ENCODE data around the gene LCN9. TPM values are rescaled to one million over a fixed set of nuclear protein-coding genes. Genes with fewer than 3 reads are reported as not detected.
"Not testable (repeated sequence)": the region's sequence is repeated elsewhere in the genome, so short reads cannot be mapped to it uniquely, and the experiment has no call there.

LCN9 gene
- polyA plus RNA-seq, 4 donors = not detected

- Histone ChIP-seq H3K27ac (ENCODE audit: low read depth in 1 of 3, low read length in 2 of 3) (no peak overlapping the region), H3K4me3 (ENCODE audit: low read depth in 1 of 3, low read length in 3 of 3) (no peak overlapping the region), H3K4me1 (ENCODE audit: control insufficient read depth in 3 of 3, insufficient read depth in 2 of 3, low read depth in 1 of 3, low read length in 2 of 3) (no peaks in the 10 kb centered on the region), H3K27me3 (ENCODE audit: control insufficient read depth in 3 of 3, insufficient read depth in 3 of 3, low read length in 3 of 3) (peaks cover 0 to 2% (median 0%) of the 10 kb centered on the region in 3 donors), H3K36me3 (ENCODE audit: control insufficient read depth in 3 of 3, insufficient read depth in 2 of 3, low read depth in 1 of 3, low read length in 3 of 3) (no peaks in the 10 kb centered on the region), H3K9me3 (ENCODE audit: control insufficient read depth in 2 of 2, insufficient read depth in 1 of 2, low read depth in 1 of 2, low read length in 1 of 2) (no peaks in the 10 kb centered on the region)
- 76 to 90% (median 76%) methylated on average over 13 of the region's 13 CpGs for WGBS, 3 donors
- FAIRE-seq (no peak), DNase-seq (no peak)
Observed at GRCh38 chr9:135617991-135618411, 45.1 kb upstream of the LCN9 start.

DNA sequence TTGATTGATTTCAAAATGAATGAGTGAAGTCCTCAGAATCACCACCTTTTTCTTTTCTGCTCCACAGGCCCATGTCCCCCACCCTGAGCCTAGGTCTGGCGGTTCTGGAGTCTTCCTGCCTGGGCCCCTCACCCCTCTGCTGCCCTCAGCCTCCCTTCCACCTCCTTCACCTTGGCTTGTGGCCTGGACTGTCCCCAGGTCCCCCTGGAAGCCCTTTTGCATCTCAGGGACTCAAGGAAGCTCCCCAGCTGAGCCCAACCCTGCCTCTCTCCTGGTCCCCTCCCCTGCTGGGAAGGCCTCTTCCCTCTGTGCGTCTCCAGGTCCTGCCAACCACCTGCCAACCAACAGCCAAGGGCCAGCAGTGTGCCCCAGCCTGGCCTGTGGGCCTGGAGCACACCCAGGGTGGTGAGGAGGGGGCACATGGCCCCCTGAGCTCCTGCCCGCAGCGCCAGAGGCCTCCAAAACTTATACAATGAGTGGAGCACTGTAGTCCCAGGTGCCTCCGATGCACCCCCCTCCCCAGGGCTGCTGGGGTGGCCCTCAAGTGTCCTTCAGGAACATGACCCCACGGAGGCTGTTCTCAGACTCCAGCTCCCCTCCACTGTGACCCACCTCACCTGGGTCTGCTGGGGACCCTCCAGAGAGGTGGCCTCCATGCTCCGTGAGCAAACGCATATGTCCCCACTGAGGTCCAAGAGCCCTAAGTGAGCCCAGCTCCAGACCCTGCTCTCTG is 44.1 kb upstream of the LCN9 start:
- Histone ChIP-seq H3K27ac (ENCODE audit: low read depth in 1 of 3, low read length in 2 of 3) (no peak overlapping the region), H3K4me3 (ENCODE audit: low read depth in 1 of 3, low read length in 3 of 3) (no peak overlapping the region), H3K9me3 (ENCODE audit: control insufficient read depth in 2 of 2, insufficient read depth in 1 of 2, low read depth in 1 of 2, low read length in 1 of 2) (no peaks in the 10 kb centered on the region), H3K36me3 (ENCODE audit: control insufficient read depth in 3 of 3, insufficient read depth in 2 of 3, low read depth in 1 of 3, low read length in 3 of 3) (no peaks in the 10 kb centered on the region), H3K27me3 (ENCODE audit: control insufficient read depth in 3 of 3, insufficient read depth in 3 of 3, low read length in 3 of 3) (peaks cover 0 to 2% (median 0%) of the 10 kb centered on the region in 3 donors), H3K4me1 (ENCODE audit: control insufficient read depth in 3 of 3, insufficient read depth in 2 of 3, low read depth in 1 of 3, low read length in 2 of 3) (no peaks in the 10 kb centered on the region)
- 60 to 80% (median 67%) methylated on average over 7 to 8 of the region's 8 CpGs for WGBS, 3 donors
- no peak for FAIRE-seq
- DNase-seq = no peak

- Histone ChIP-seq H3K27ac (ENCODE audit: low read depth in 1 of 3, low read length in 2 of 3) (no peak overlapping the region), H3K4me1 (ENCODE audit: control insufficient read depth in 3 of 3, insufficient read depth in 2 of 3, low read depth in 1 of 3, low read length in 2 of 3) (no peaks in the 10 kb centered on the region), H3K9me3 (ENCODE audit: control insufficient read depth in 2 of 2, insufficient read depth in 1 of 2, low read depth in 1 of 2, low read length in 1 of 2) (no peaks in the 10 kb centered on the region), H3K4me3 (ENCODE audit: low read depth in 1 of 3, low read length in 3 of 3) (no peak overlapping the region), H3K36me3 (ENCODE audit: control insufficient read depth in 3 of 3, insufficient read depth in 2 of 3, low read depth in 1 of 3, low read length in 3 of 3) (no peaks in the 10 kb centered on the region), H3K27me3 (ENCODE audit: control insufficient read depth in 3 of 3, insufficient read depth in 3 of 3, low read length in 3 of 3) (peaks cover 0 to 2% (median 0%) of the 10 kb centered on the region in 3 donors)
- 20 to 68% (median 50%) methylated on average over 7 to 10 of the region's 10 CpGs for WGBS, 3 donors
- DNase-seq (no peak), FAIRE-seq (no peak)
Observed at GRCh38 chr9:135619599-135619886, 43.6 kb upstream of the LCN9 start.

GRCh38 chr9:135620558-135620957 is 42.6 kb upstream of the LCN9 start:
- Histone ChIP-seq H3K9me3 (ENCODE audit: control insufficient read depth in 2 of 2, insufficient read depth in 1 of 2, low read depth in 1 of 2, low read length in 1 of 2) (no peaks in the 10 kb centered on the region), H3K27ac (ENCODE audit: low read depth in 1 of 3, low read length in 2 of 3) (no peak overlapping the region), H3K4me1 (ENCODE audit: control insufficient read depth in 3 of 3, insufficient read depth in 2 of 3, low read depth in 1 of 3, low read length in 2 of 3) (no peaks in the 10 kb centered on the region), H3K27me3 (ENCODE audit: control insufficient read depth in 3 of 3, insufficient read depth in 3 of 3, low read length in 3 of 3) (peaks cover 0 to 2% (median 0%) of the 10 kb centered on the region in 3 donors), H3K4me3 (ENCODE audit: low read depth in 1 of 3, low read length in 3 of 3) (no peak overlapping the region), H3K36me3 (ENCODE audit: control insufficient read depth in 3 of 3, insufficient read depth in 2 of 3, low read depth in 1 of 3, low read length in 3 of 3) (no peaks in the 10 kb centered on the region)
- no peak for FAIRE-seq
- DNase-seq = no peak
- WGBS, 3 donors = 61 to 74% (median 68%) methylated on average over 7 of the region's 7 CpGs

DNA sequence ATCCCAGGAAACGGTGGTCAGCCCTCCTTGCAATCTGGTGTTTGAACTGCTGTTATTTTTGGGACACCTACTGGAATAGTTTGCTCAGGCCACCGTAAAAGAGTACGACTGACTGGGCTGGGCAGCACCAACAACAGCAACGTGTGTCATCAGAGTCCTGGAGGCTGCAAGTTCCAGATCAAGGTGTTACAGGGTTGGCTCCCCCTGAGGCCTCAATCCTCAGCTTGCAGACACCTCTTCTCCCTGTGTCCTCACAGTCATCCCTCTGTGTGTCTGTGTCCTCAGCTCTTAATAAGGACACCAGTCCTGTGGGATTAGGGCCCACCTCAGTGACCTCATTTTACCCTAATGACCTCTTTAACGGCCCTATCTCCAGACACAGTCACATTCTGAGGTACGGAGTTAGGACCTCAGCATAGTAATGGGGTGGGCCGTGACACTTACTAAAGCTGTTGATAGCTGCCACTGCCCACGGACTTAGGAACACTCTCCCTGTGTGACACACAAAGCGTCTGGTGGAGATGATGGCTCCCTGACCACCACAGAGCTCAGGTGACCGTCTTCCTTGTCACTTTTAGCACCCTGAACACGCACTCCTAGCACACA is 40.6 kb upstream of the LCN9 start:
- no peak overlapping the region for H3K4me3 ChIP-seq (ENCODE audit: low read depth in 1 of 3, low read length in 3 of 3)
- H3K36me3 ChIP-seq (ENCODE audit: control insufficient read depth in 3 of 3, insufficient read depth in 2 of 3, low read depth in 1 of 3, low read length in 3 of 3) = no peaks in the 10 kb centered on the region
- no peak overlapping the region for H3K27ac ChIP-seq (ENCODE audit: low read depth in 1 of 3, low read length in 2 of 3)
- no peak for DNase-seq
- 53 to 72% (median 63%) methylated on average over 11 of the region's 11 CpGs for WGBS, 3 donors
- no peaks in the 10 kb centered on the region for H3K9me3 ChIP-seq (ENCODE audit: control insufficient read depth in 2 of 2, insufficient read depth in 1 of 2, low read depth in 1 of 2, low read length in 1 of 2)
- no peak for FAIRE-seq
- no peaks in the 10 kb centered on the region for H3K4me1 ChIP-seq (ENCODE audit: control insufficient read depth in 3 of 3, insufficient read depth in 2 of 3, low read depth in 1 of 3, low read length in 2 of 3)
- H3K27me3 ChIP-seq (ENCODE audit: control insufficient read depth in 3 of 3, insufficient read depth in 3 of 3, low read length in 3 of 3) = peaks cover 0 to 2% (median 0%) of the 10 kb centered on the region in 3 donors

GRCh38 chr9:135624282-135624681 is 38.8 kb upstream of the LCN9 start:
- Histone ChIP-seq H3K27me3 (ENCODE audit: control insufficient read depth in 3 of 3, insufficient read depth in 3 of 3, low read length in 3 of 3) (peaks cover 0 to 2% (median 0%) of the 10 kb centered on the region in 3 donors), H3K27ac (ENCODE audit: low read depth in 1 of 3, low read length in 2 of 3) (no peak overlapping the region), H3K36me3 (ENCODE audit: control insufficient read depth in 3 of 3, insufficient read depth in 2 of 3, low read depth in 1 of 3, low read length in 3 of 3) (no peaks in the 10 kb centered on the region), H3K9me3 (ENCODE audit: control insufficient read depth in 2 of 2, insufficient read depth in 1 of 2, low read depth in 1 of 2, low read length in 1 of 2) (no peaks in the 10 kb centered on the region), H3K4me3 (ENCODE audit: low read depth in 1 of 3, low read length in 3 of 3) (no peak overlapping the region), H3K4me1 (ENCODE audit: control insufficient read depth in 3 of 3, insufficient read depth in 2 of 3, low read depth in 1 of 3, low read length in 2 of 3) (no peaks in the 10 kb centered on the region)
- FAIRE-seq (no peak), DNase-seq (no peak)
- WGBS, 3 donors = 84 to 92% (median 89%) methylated on average over 14 of the region's 14 CpGs

DNA sequence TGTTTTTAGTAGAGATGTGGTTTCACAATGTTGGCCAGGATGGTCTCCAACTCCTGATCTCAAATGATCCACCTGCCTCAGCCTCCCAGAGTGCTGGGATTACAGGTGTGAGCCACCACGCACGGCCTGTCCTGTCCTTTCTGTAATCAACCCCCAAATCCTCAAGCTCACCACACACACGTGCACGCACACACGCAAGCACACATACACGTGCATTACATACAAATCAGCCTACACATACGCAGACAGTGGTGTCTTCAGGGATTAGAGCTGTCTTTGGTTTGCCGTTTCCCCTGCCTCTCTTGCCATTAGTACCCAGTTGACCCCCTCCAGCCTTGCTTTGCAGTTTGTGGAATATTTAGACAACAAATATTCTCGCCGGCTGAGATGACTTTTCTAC is 30.3 kb upstream of the LCN9 start:
- FAIRE-seq (no peak), DNase-seq (no peak)
- Histone ChIP-seq H3K4me1 (ENCODE audit: control insufficient read depth in 3 of 3, insufficient read depth in 2 of 3, low read depth in 1 of 3, low read length in 2 of 3) (no peaks in the 10 kb centered on the region), H3K9me3 (ENCODE audit: control insufficient read depth in 2 of 2, insufficient read depth in 1 of 2, low read depth in 1 of 2, low read length in 1 of 2) (no peaks in the 10 kb centered on the region), H3K36me3 (ENCODE audit: control insufficient read depth in 3 of 3, insufficient read depth in 2 of 3, low read depth in 1 of 3, low read length in 3 of 3) (no peaks in the 10 kb centered on the region), H3K4me3 (ENCODE audit: low read depth in 1 of 3, low read length in 3 of 3) (no peak overlapping the region), H3K27me3 (ENCODE audit: control insufficient read depth in 3 of 3, insufficient read depth in 3 of 3, low read length in 3 of 3) (peaks cover 0 to 4% (median 0%) of the 10 kb centered on the region in 3 donors), H3K27ac (ENCODE audit: low read depth in 1 of 3, low read length in 2 of 3) (no peak overlapping the region)
- 86 to 91% (median 87%) methylated on average over 10 of the region's 10 CpGs for WGBS, 3 donors

GRCh38 chr9:135636930-135637530 is 26.1 kb upstream of the LCN9 start:
- 78 to 86% (median 82%) methylated on average over 7 of the region's 7 CpGs for WGBS, 3 donors
- H3K27me3 ChIP-seq (ENCODE audit: control insufficient read depth in 3 of 3, insufficient read depth in 3 of 3, low read length in 3 of 3); H3K36me3 ChIP-seq (ENCODE audit: control insufficient read depth in 3 of 3, insufficient read depth in 2 of 3, low read depth in 1 of 3, low read length in 3 of 3); DNase-seq; H3K4me1 ChIP-seq (ENCODE audit: control insufficient read depth in 3 of 3, insufficient read depth in 2 of 3, low read depth in 1 of 3, low read length in 2 of 3); FAIRE-seq; H3K27ac ChIP-seq (ENCODE audit: low read depth in 1 of 3, low read length in 2 of 3); H3K4me3 ChIP-seq (ENCODE audit: low read depth in 1 of 3, low read length in 3 of 3); H3K9me3 ChIP-seq (ENCODE audit: control insufficient read depth in 2 of 2, insufficient read depth in 1 of 2, low read depth in 1 of 2, low read length in 1 of 2): not testable (repeated sequence)
